GM19193 (cell line): Measurements from ENCODE around the gene C11orf16.

ENCODE experiments used
- POLR2A ChIP-seq: IDR thresholded peaks from 4 replicates; pipeline ENCODE4 v1.6.1; 2011; ENCODE audit not compliant: insufficient read depth, insufficient read length; ENCODE audit errors: extremely low read depth

C11orf16 gene, protein sequence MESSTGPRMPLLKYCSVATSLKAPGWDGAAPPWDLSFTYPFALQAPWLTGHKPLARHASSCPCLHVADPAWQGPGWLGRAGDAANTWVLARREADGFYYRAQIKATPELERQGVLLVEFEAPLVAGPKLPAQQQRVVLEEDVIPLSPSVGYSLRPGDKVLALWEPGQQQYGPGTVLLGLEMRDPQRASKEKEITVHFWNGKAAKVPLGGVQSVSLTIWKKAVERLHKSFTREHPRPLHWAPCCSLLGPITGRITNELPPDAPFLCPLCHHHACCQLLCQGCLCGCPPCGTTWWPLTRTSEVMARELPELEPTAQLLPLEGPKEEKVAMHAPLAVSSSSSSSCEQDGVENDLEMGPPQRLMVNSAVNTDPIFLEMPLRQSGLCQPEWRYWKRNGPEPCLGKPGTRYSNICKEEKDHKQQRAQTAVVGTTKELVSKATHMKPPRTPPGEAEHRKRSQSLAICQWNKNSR

DNA sequence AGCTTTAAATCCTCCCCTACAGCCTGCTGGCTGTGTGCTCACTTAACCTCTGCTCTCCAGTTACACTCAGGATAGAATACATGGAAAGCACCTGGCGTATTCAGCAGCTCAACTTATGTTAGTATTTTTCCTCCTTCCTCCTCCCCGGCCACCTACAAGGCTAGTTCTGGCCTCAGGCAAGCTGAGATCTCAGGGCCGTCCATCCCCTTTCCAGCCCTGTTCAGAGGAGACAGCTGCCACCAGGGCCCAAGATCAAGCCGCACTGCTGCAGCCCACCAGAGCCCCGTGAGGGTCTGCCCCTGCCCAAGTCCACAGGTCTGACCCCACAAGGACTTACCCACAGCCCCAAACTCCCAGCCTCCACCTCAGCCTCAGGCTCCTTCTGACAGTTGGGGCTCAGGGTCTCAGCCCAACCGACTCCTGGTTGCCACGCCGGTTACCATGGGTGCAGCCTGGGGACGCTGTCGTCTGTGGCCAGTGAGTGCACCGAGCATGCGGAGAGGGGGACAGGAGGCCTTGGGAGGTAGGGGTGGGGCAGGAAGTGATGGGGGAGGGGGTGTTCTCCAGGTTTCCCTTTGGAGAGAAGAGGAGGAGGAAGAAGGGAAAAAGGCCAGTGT is at the start of gene C11orf16:
C11orf16 (minus strand) TSS at position 384 of the 617 bp plus-strand sequence. CDS start 639 bp downstream, outside the sequence.
- no peak for TF ChIP-seq POLR2A

DNA sequence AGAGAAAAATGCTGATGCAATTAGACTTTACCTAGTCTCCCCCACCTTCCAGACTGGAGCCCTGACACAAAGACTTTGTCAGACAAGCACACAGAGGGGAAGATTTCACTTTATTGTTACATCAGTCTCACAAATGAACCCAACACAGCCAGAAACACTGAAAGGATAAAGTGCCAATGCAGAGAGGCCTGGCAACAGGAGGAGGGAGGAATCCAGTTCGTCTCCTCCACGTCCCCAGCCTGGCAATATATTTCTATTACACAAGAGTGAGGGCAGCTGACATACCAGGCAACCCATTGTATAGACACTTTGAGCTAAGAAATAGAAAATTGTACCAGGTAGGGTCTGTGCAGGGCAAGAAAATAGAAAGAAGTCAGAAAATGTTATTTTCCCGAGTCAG is 47.7 kb upstream of the C11orf16 start:
- TF ChIP-seq POLR2A: no peak

DNA sequence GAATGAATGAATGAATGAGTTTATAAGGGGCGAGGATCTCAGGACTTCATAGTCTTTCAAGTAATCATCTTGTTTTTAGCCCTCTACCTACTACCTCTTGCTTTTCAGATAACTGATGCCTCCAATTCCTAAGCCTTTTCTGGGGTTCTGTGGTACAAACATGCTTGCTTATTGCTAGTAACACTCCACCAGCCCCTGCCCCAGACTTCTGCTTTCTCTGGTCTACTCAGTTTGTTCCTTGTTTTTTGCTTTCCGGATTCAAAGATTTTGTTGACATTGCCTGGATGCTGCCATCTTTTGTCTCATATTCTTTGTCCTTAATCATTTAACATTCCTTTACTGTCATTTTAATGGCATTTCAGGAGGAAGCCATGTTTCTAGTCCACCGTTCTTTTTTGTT is 40.4 kb upstream of the C11orf16 start:
- no peak for TF ChIP-seq POLR2A

GRCh38 chr11:8971924-8972316 is 39.2 kb upstream of the C11orf16 start:
- no peak for TF ChIP-seq POLR2A

DNA sequence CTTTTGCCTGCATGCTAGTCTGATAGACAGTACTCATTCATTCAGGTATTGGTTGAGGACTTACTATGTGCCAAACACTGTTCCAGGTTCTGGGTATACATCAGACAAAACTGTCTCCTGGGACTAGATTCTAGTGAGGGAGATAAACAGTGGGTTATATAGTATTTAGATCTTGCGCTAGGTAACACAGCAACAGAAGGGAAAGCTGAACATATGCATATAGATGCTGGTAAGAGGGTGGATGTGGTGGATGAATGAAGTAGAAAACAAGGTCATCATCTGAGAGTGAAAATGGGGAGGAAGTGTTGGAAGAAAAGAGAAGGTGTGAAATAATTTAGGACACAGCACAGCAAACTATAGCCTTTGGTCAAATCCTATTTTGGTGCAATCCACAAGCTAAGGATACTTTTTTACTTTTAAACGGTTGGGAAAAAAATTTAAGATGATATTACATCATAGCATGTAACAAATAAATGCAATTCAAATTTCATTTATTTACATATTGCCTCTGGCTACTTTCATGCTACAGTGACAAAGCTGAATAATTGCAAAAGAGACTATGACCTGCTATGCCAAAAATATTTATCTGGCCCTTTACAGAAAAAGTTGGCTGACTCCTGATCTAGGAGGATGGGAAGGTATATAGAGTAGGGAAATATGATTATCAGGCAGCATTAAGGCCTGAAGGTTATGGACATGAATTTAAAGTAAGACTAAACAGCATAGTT is 38.6 kb upstream of the C11orf16 start:
- no peak for TF ChIP-seq POLR2A

- no peak for TF ChIP-seq POLR2A
Observed at GRCh38 chr11:8967184-8967583, 34.4 kb upstream of the C11orf16 start.

DNA sequence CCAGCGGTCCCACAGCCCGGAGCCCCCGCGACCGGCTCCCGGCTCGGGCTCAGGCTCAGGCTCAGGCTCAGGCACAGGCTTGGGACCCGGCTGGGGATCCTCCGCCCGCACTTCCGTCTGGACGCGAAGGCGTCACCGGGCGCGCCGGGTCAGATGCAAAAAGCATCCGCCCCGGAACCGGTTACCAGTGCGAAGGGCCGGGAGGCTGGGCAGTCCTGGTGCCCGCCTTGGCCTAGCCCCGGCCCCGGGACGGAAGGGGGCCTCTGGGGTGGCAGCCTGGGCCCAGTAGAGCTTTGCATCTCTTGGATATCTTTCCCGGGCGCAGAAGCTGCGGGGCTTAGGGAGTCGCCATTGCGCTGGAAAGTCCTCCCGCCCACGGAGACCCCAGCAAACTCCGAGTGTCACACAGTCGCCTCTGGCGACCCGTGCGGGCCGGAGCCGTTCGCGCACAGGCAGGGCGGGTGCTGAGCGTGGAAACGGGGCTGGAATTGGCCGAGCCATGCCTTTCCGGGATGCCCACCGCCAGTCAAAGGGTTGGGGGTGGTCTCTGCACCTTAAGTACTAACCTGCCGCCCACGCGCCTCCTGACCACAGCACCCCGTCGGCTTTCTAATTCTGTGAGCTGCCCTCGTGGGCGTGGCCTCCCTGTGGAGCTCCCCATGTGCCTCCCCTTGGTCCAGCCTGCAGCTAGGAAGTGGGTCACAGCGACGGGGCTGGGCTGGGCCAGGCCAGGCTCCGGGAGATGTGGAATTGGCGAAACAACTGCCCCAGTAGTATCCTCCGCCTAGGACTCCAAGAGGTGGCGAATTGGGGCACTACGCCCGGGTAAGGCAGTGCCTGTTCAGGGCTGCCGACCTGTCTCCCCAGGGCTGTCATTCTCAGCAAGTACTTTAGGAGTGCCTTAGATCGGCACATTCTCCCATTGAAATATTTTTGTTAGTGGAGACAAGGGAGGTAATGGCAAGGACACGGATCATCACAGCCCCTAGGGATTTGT is 31.9 kb upstream of the C11orf16 start, which contains the start of gene TMEM9B:
TMEM9B (minus strand) TSS at position 119 of the 997 bp plus-strand sequence. CDS start 129 bp downstream, outside the sequence.
- TF ChIP-seq POLR2A: peak; percentile 90

GRCh38 chr11:8963569-8964323 is 31.0 kb upstream of the C11orf16 start:
- no peak for TF ChIP-seq POLR2A

GRCh38 chr11:8962841-8963240 is 30.1 kb upstream of the C11orf16 start:
- TF ChIP-seq POLR2A: no peak

DNA sequence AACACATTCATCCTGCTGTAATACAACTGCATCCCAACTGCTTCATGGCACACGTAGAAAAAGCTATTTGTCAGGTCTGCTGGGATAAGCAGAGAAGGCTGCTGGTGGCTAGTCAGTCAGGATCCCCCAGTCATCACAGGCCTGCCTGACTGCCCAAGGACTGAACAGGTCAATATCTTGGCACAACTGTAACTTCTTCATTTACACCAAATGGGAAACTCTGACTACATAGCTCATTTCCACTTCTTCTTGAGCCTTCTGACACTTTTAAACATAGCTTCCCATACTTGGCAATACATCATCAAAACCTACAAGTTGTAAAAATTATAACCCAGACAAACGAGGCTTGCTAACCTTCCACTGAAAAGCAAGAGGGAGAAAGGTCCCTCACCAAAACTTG is 28.7 kb upstream of the C11orf16 start:
- no peak for TF ChIP-seq POLR2A

- no peak for TF ChIP-seq POLR2A
Observed at GRCh38 chr11:8959546-8960166, 26.9 kb upstream of the C11orf16 start.

DNA sequence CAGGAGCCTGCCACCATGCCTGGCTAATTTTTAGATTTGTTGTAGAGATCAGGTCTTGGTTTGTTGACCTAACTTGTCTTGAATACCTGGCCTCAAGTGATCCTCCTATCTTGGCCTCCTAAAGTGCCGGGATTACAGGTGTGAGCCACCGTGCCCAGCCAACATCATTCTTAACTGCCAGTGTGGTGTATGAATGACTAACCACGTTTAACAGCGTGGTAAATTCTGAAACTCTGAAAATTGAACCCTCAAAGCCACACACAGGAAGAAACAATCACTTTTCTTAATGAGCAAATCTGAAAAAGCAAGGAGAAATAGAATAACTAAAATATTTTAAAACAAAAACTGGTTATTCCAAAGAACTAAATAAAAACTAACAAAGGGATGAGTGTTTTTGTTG is 24.1 kb upstream of the C11orf16 start:
- TF ChIP-seq POLR2A: no peak

DNA sequence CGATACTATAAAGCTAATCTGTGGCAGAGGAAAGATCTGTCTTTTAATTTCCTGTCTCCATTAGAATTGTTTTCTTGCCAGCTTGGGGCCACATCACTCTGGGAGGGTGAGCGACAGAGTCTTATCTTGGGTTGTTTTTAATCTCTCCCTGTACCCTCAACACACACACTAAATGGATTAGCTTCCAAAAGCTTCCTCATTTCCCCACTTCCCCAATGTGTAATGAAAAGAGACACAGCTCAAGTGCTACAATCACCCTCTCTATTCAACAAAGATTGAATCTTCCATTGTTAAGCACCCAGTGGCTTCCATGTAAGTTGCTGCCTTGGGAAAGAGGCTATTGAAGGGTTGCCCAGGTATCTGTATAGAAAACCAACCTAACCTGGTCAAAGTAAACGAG is 16.1 kb upstream of the C11orf16 start:
- TF ChIP-seq POLR2A: no peak
